ENCODE measurements around the gene RASL11B. TPM values are rescaled to one million over a fixed set of nuclear protein-coding genes. Genes with fewer than 3 reads are reported as not detected.

The RASL11B gene
- total RNA-seq, 1 donor from 2014 or later, result 9.7 TPM

- no peak overlapping the region for H3K27ac Mint-ChIP-seq
- TF ChIP-seq CTCF (IDR thresholded peaks at IDR 0.05; ENCODE audit: unreplicated experiment), result no peak
- H3K4me3 Mint-ChIP-seq (ENCODE audit: low read depth), result no peak overlapping the region
- DNase-seq (ENCODE audit: low spot score, unreplicated experiment), result no peak
- H3K4me1 Mint-ChIP-seq (ENCODE audit: low read depth), result peaks cover 17% of the 10 kb centered on the region
- no peaks in the 10 kb centered on the region for H3K9me3 Mint-ChIP-seq (ENCODE audit: low read depth)
- peaks cover 5% of the 10 kb centered on the region for H3K27me3 Mint-ChIP-seq
- no peaks in the 10 kb centered on the region for H3K36me3 Mint-ChIP-seq (ENCODE audit: insufficient read depth)
Observed at GRCh38 chr4:52836120-52836519, 26.0 kb upstream of the RASL11B start.

DNA sequence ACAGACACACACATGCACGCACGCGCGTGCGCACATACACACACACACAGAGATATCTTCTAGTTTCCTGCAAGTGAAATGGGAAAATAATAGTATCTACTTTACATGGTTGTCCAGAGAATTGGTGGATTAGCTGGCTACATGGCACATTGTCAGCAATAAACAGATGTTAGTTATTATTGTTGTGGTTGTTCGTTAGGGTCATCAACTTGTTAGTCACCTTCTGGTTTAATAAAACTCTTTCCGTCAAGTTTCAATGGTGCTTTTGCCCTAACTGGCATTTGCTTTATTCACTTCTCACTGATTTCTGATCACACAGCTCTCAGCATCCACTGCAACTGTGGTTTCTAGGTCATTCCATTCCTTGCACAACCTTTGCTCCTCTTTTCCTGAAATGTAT lies 25.4 kb upstream of the RASL11B start:
- Mint-ChIP-seq H3K9me3 (ENCODE audit: low read depth) (no peaks in the 10 kb centered on the region), H3K4me3 (ENCODE audit: low read depth) (no peak overlapping the region), H3K27me3 (peaks cover 5% of the 10 kb centered on the region), H3K27ac (no peak overlapping the region), H3K36me3 (ENCODE audit: insufficient read depth) (no peaks in the 10 kb centered on the region), H3K4me1 (ENCODE audit: low read depth) (peaks cover 20% of the 10 kb centered on the region)
- TF ChIP-seq CTCF (IDR thresholded peaks at IDR 0.05; ENCODE audit: unreplicated experiment), result no peak
- no peak for DNase-seq (ENCODE audit: low spot score, unreplicated experiment)

DNA sequence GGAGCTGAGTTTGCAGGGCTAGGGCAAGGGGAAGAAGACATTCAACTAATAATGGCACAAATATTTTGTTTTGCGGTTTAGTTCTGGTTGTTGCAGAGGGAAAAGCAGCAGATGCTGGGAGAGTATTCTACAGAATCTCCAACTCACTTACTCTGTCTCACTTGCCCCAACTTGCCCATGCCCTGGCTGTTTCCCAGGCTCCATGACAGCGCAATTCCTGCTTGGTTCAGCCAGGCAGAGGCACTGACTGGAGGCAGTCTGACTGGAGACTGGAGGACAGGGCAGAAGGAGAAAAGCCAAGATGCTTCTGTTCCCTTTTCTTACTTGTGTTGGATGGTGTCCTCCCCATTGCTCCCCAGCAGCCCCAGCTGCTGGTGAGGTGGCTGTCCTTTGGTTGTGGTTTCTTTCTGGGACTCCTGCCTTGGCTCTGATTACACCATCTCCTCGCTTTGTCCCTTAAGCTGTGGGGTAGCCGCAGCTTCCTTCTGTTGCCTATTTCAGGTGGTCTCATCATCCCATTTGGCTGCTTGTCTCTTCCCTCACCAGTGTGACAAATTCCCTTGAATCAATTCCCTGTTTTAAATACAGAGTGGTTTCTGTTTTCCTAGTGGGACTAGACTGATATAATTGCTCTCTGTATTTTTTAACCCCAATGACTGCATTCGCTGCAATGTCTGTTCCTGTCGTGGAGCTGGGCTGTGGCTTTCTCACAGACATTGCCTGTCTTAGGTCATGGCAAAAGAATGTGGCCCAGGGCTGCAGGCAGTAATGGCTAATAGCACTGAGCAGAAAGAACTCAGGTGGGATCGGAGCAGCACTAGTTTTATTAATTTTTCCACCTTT lies 24.2 kb upstream of the RASL11B start:
- Mint-ChIP-seq H3K4me1 (ENCODE audit: low read depth) (peaks cover 25% of the 10 kb centered on the region), H3K9me3 (ENCODE audit: low read depth) (no peaks in the 10 kb centered on the region), H3K27me3 (no peaks in the 10 kb centered on the region), H3K4me3 (ENCODE audit: low read depth) (no peak overlapping the region), H3K27ac (peak overlapping the region; percentile 50), H3K36me3 (ENCODE audit: insufficient read depth) (no peaks in the 10 kb centered on the region)
- no peak for TF ChIP-seq CTCF (IDR thresholded peaks at IDR 0.05; ENCODE audit: unreplicated experiment)
- DNase-seq (ENCODE audit: low spot score, unreplicated experiment), result no peak

- no peak for DNase-seq (ENCODE audit: low spot score, unreplicated experiment)
- Mint-ChIP-seq H3K9me3 (ENCODE audit: low read depth) (no peaks in the 10 kb centered on the region), H3K36me3 (ENCODE audit: insufficient read depth) (no peaks in the 10 kb centered on the region), H3K4me3 (ENCODE audit: low read depth) (no peak overlapping the region), H3K27ac (no peak overlapping the region), H3K27me3 (peaks cover 5% of the 10 kb centered on the region), H3K4me1 (ENCODE audit: low read depth) (peaks cover 26% of the 10 kb centered on the region)
- TF ChIP-seq CTCF (IDR thresholded peaks at IDR 0.05; ENCODE audit: unreplicated experiment), result no peak
Observed at GRCh38 chr4:52838729-52839586, 23.2 kb upstream of the RASL11B start.

DNA sequence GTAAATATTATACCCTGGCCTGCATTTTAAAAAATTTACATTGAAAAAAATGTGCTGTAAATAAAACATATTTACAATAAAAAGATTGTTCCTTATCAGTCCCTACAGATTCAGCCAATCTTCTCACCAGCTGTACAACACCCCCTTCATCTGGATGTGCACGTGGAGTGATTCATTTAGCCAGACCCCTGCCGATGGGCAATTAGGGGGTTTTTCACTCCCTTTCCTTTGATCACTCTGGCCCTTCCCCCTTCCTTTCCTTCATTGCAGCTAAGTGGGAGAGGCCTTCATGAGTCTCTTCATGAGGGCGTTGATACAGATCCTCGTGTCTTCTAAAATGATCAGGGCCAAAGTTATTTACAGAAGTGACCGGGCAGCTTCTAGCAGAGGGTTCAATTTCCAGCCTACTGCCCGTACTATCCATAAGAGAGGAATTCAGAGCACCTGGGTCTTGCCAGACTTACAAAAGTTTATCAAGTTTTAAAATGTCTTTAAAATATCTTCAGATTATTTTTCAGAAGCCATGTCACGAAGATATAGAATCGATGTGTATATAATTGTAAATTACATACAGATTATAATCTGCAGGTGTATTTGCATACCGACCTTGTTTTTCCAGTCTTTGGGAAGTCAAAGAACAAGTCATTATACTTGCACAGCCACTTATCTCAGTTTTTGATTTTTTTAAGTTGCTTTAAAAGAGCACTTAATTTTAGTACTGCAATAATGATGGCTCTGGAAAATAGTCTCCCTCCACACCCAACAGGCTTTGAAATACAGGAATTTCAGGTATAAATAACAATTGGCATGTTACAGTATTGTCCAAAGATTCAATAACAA lies 21.4 kb upstream of the RASL11B start:
- no peaks in the 10 kb centered on the region for H3K9me3 Mint-ChIP-seq (ENCODE audit: low read depth)
- no peak overlapping the region for H3K4me3 Mint-ChIP-seq (ENCODE audit: low read depth)
- no peaks in the 10 kb centered on the region for H3K36me3 Mint-ChIP-seq (ENCODE audit: insufficient read depth)
- peaks cover 24% of the 10 kb centered on the region for H3K4me1 Mint-ChIP-seq (ENCODE audit: low read depth)
- DNase-seq (ENCODE audit: low spot score, unreplicated experiment), result no peak
- peaks cover 6% of the 10 kb centered on the region for H3K27me3 Mint-ChIP-seq
- no peak overlapping the region for H3K27ac Mint-ChIP-seq
- TF ChIP-seq CTCF (IDR thresholded peaks at IDR 0.05; ENCODE audit: unreplicated experiment), result no peak
